Measurements from ENCODE around the gene TNK2. TPM values are rescaled to one million over a fixed set of nuclear protein-coding genes. Genes with fewer than 3 reads are reported as not detected.

The TNK2 gene
- total RNA-seq, 2 experiments from 2014 or later = 43.6 to 92.1 TPM

DNA sequence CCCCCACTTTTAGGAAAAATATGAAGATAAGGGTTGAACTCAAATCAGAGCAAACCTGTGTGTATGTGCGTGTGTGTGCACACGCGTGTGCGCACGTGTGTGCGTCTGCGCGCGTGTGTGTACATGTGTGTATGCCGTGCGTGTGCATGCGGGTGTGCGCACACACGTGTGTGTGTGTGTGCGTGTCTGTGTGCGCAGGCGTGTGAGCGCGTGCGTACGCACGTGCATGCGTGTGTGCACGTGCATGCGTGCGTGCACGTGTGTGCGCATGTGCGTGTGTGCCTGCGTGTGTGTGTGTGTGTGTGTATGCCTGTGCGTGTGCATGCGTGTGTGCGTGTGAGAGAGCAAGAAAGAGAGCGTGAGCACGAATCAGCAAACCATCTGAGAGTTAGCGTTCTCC lies 20.7 kb downstream of the TNK2 start:
- TF ChIP-seq, protein P1, sequence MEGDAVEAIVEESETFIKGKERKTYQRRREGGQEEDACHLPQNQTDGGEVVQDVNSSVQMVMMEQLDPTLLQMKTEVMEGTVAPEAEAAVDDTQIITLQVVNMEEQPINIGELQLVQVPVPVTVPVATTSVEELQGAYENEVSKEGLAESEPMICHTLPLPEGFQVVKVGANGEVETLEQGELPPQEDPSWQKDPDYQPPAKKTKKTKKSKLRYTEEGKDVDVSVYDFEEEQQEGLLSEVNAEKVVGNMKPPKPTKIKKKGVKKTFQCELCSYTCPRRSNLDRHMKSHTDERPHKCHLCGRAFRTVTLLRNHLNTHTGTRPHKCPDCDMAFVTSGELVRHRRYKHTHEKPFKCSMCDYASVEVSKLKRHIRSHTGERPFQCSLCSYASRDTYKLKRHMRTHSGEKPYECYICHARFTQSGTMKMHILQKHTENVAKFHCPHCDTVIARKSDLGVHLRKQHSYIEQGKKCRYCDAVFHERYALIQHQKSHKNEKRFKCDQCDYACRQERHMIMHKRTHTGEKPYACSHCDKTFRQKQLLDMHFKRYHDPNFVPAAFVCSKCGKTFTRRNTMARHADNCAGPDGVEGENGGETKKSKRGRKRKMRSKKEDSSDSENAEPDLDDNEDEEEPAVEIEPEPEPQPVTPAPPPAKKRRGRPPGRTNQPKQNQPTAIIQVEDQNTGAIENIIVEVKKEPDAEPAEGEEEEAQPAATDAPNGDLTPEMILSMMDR (conservative IDR thresholded peaks at IDR 0.05; ENCODE audit: low read length) = no peak
- no peak for TF ChIP-seq EZH2phosphoT487 (IDR thresholded peaks at IDR 0.05; ENCODE audit: borderline replicate concordance, low read depth, low read length)
- BruUV-seq (replicated peaks) = no TSS peak
- ChIA-PET CTCF (ENCODE audit: unreplicated experiment) (no interaction called here), POLR2A (no interaction called here)
- Histone ChIP-seq H3K4me3 (ENCODE audit: low read depth, low read length, poor library complexity, severe bottlenecking) (no peak overlapping the region), H3K4me1 (ENCODE audit: insufficient read depth, low read length, poor library complexity, severe bottlenecking) (peaks cover under 1% of the 10 kb centered on the region), H4K20me1 (ENCODE audit: insufficient read depth, low read length) (no peaks in the 10 kb centered on the region), H3K36me3 (ENCODE audit: insufficient read depth, low read length) (peaks cover 15% of the 10 kb centered on the region), H3K9me2 (ENCODE audit: insufficient read depth, low read length) (no peaks in the 10 kb centered on the region), H3K79me2 (ENCODE audit: insufficient read depth, low read depth, low read length) (no peaks in the 10 kb centered on the region), H3K4me2 (ENCODE audit: low read length) (no peak overlapping the region), H3K27ac (ENCODE audit: low read depth, low read length, poor library complexity, severe bottlenecking) (no peak overlapping the region), H3K9me3 (ENCODE audit: low read length) (no peaks in the 10 kb centered on the region), H2AFZ (ENCODE audit: low read length) (no peak overlapping the region)
- no peak for DNase-seq (ENCODE audit: low spot score)
- intact Hi-C loops (cut with micrococcal nuclease; ENCODE audit: unreplicated experiment) = no loop called here

DNA sequence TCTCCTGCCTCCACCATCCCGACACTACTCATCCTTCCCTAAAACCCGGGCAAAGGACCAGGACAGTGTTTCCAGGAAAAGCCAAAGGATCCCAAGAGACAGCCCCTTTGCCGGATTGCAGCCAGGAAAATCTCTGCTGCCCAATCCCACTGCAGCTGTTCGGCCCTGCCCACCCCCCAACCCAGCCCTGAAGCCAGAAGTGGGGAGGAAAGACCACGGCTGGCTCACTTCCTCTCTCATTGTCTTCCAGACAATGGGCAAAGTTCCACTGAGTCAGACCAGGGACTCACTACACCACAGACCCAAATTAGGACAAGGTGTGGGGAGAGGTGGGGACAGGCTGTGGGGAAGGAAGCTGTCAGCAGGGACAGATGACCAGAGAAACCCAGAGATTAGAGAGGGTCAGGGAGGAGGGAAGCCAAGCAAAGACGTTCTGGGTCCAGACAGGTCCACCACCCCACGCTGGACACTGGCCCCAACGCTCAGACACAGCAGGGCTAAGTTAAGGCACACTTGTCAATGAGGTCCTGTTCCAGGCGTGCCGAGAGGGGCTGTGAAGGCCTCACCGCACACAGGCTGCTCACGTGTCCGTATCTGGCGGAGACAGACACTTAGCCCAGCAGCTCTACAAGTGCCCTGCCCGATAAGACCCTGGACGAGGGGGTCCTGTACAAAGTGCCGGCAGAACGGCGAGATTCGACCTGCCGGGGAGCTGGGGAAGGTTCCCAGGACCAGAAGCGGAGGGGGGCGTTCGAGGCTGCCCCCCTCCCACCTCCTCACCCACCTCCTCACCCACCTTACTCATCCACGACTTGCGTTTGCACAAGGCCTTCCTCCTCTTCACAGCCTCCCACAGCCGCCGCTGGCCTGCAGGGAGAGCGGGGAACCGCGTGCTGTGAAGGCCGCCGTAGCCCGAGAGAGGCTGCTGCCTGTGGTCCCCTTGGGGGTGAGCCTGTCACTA lies 21.9 kb downstream of the TNK2 start:
- ChIA-PET CTCF (ENCODE audit: unreplicated experiment) (no interaction called here), POLR2A (no interaction called here)
- Histone ChIP-seq H3K4me2 (ENCODE audit: low read length) (no peak overlapping the region), H3K4me1 (ENCODE audit: insufficient read depth, low read length, poor library complexity, severe bottlenecking) (no peaks in the 10 kb centered on the region), H3K9me2 (ENCODE audit: insufficient read depth, low read length) (no peaks in the 10 kb centered on the region), H3K9me3 (ENCODE audit: low read length) (no peaks in the 10 kb centered on the region), H3K27ac (ENCODE audit: low read depth, low read length, poor library complexity, severe bottlenecking) (no peak overlapping the region), H3K4me3 (ENCODE audit: low read depth, low read length, poor library complexity, severe bottlenecking) (no peak overlapping the region), H3K79me2 (ENCODE audit: insufficient read depth, low read depth, low read length) (no peaks in the 10 kb centered on the region), H3K36me3 (ENCODE audit: insufficient read depth, low read length) (peaks cover 15% of the 10 kb centered on the region), H2AFZ (ENCODE audit: low read length) (no peak overlapping the region), H4K20me1 (ENCODE audit: insufficient read depth, low read length) (no peaks in the 10 kb centered on the region)
- intact Hi-C loops (cut with micrococcal nuclease; ENCODE audit: unreplicated experiment) = no loop called here
- TF ChIP-seq EZH2phosphoT487 (IDR thresholded peaks at IDR 0.05; ENCODE audit: borderline replicate concordance, low read depth, low read length) = no peak
- TF ChIP-seq, protein P1 (conservative IDR thresholded peaks at IDR 0.05; ENCODE audit: low read length) = no peak
- no TSS peak for BruUV-seq (replicated peaks)
- DNase-seq (ENCODE audit: low spot score) = no peak

Measured in OCI-LY7 (cell line).